ENCODE data around the gene OGG1.
"Not testable (repeated sequence)": the region's sequence is repeated elsewhere in the genome, so short reads cannot be mapped to it uniquely, and the experiment has no call there.

OGG1 gene

GRCh38 chr3:9765865-9766264 lies 16.1 kb downstream of the OGG1 start:
- DNase-seq (ENCODE audit: low read depth in 2 of 2) = no peak

GRCh38 chr3:9767418-9767817 lies 17.7 kb downstream of the OGG1 start:
- no peak for DNase-seq (ENCODE audit: low read depth in 2 of 2)

DNA sequence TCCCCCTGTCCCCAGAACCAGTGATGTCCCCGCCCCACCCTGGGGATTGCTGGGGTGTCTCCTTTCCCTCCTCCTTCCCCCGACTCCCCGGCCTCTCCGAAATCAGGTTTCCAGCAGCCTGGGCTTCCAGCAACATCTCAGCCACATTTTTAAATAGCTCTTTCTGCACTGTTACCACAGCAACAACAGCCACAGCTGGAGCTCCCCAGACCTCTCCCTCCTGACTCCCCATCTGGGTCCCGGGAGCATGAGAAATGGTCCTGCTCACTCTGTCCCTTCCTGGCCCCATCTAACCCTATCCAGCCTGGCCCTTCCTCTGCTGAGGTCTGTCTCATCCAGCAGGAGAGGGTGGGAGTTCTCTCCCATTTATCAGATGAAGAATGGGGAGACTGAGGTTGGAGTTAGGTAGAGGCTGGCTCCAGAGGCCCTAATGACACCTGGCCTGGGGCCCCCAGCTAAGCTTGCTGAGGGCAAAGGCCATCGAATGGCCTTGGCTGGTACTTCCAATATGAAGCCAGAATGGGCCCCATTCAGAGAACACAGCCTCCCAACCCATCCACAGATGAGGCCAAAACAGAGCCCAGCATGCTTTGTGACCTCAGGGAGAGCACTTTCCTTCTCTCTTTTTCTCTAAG lies 18.5 kb downstream of the OGG1 start:
- DNase-seq (ENCODE audit: low read depth in 2 of 2) = no peak

DNA sequence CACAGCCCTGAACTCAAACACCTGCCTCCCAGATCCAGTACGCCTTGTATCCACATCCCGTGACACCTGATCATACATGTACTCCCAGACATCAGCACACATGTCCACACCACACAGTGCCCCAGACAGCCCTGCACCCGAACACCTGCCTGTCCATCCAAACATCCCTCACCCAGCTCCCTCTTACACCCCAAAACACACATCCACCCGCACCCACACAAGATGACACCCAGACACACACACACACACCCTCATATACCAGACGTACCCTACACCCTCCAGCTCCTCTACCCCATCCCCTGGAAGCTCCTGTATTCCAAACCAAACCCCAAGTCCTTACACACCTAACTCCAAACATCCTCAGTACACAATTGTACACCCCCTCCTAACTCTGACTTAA lies 19.3 kb downstream of the OGG1 start:
- no peak for DNase-seq (ENCODE audit: low read depth in 2 of 2)

DNA sequence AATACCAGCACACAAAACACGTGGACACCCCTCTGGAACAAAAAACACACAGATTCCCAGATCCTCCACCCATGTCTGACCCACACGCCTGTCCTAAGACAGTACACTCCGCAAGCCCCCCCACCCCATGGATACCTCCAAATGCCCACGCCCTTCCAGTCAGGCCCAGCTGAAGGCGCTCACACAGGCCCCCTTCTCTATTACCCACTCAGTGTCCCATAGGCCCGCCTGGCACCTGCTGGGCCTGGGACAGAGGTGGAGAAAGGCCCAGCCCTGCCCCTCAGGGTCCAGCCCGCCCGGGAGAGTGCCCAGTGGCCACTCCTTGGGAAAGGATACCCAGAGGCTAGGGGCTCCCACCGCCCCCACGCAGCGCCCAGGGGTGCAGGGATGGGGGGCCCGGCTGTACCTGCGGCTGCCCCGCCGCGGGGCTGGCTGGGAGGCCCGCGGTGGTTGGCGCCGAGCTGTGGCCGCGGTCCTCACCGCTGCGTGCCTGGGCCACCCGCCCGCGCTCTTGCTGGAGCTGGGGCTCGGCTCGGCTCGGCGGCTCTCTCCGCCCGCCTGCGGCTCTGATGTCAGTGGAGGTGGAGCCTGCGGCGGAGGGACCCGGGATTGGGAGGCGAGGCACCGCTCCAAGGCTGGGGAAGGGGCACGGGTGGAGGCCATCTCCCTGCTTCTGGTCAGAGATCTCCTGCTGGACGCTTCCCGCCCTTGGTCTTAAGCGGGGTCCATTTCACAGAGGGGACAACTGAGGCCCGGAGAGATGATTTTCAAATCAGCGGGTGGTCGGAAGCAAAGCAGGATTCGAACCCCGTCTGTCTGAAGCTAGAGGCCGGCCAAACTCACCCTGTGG lies 19.9 kb downstream of the OGG1 start, which contains the start of gene CAMK1:
TSS of gene CAMK1 (minus strand) at position 522 of the 850 bp plus-strand sequence. CDS start 2,198 bp downstream, outside the sequence.
- DNase-seq (ENCODE audit: low read depth in 2 of 2) = peak; percentile 44 to 71

DNA sequence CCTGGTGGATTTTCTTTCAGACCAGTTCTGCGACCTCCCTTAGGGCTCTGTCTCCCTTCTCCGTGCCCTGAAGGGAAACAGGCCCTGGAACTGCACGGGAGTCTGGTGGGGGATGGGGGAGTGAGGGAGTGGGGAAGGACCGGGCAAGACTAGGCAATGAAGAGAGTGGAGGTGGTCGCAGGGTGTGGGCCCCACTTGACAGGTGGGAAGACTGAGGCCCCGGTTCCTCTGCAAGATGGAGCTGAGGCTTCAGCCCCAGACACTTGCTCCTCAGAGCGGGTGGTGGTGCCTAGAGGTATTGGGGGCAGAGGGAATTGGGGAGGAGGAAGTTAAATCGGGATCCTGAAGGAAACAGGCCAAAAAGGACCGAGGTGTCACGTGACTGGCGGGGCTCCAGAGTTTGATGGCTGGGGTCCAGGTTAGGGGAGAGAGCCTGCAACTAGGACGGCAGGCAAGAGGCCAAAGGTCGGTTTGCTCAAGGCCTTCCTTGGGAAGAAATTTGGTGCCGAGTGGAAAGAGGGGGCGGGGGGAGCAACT lies 20.6 kb downstream of the OGG1 start:
- no peak for DNase-seq (ENCODE audit: low read depth in 2 of 2)

DNA sequence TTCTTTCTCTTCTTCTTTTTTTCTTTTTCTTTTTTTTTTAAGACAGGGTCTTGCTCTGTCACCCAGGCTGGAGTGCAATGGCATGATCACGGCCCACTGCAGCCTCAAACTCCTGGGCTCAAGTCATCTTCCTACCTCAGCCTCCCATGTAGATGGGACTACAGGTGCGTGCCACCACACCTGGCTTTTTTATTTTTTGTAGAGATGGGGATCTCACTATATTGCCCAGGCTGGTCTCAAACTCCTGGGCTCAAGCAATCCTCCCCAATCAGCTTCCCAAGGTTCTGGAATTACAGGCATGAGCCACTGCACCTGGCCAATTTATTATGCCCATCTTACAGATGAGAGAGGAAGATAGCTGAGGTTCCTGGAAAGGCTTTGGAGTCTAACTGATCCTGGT lies 21.3 kb downstream of the OGG1 start:
- DNase-seq (ENCODE audit: low read depth in 2 of 2) = not testable (repeated sequence)

- DNase-seq (ENCODE audit: low read depth in 2 of 2) = no peak
These were observed 27.3 kb downstream of the OGG1 start for GRCh38 chr3:9776896-9777693.

DNA sequence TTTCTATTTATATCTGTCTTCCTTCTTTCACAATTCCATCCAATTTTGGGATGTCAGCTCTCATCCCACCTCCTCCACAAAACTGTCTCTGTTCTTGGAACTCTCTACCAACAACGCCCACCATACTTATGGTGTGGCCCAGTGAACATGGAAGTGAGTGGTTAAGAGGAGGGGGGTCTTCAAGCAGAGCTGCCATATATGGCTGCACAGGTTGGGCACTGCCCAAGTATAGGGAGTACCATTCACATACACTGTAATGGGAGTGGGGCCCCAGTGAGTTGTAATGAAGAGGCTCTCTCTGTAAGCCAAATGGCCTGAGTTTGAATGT lies 27.9 kb downstream of the OGG1 start:
- DNase-seq (ENCODE audit: low read depth in 2 of 2) = no peak

- DNase-seq (ENCODE audit: low read depth in 2 of 2) = peak; percentile 57 to 70
These were observed 28.7 kb downstream of the OGG1 start for GRCh38 chr3:9778143-9779074.

GRCh38 chr3:9779075-9779593 lies 29.4 kb downstream of the OGG1 start:
- no peak for DNase-seq (ENCODE audit: low read depth in 2 of 2)

DNA sequence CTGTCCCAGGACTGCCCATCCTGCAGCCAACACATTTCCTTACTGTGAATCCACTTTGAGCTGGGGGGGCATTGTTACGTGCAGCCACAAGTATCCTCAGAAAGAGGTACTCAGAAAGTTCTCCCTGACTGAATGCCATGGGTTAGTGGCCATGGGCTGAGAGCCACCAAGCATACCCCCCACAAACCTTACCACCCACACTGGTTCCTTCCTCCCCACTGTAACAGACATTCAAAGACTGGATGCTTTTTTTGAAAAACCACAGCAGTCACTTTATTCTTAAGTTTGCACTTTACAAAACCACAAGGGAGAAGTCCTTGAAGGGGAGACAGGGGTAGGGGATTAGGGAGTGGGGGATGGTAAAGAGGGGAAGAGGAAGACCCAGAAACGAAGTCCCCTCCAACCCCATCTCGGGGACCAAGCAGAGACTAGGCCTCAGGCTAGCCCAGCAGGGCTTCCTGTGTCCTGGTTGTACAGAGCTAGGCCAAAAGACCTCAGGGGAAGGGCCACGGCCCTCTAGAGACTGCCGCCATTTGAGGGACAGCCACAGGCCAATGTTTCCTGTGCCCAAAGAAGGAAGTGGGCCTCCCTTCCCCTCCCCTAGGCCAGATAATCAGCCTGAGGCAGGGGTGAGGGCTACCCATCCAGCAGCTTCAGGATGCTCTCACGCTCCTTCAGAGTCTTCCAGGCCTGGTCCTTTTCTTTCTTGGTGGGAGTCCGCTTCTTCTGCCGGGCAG lies 30.1 kb downstream of the OGG1 start:
- no peak for DNase-seq (ENCODE audit: low read depth in 2 of 2)

GRCh38 chr3:9780458-9780812 lies 30.7 kb downstream of the OGG1 start:
- DNase-seq (ENCODE audit: low read depth in 2 of 2) = no peak

- no peak for DNase-seq (ENCODE audit: low read depth in 2 of 2)
These were observed 31.2 kb downstream of the OGG1 start for GRCh38 chr3:9780910-9781309.

GRCh38 chr3:9781551-9781950 lies 31.8 kb downstream of the OGG1 start:
- DNase-seq (ENCODE audit: low read depth in 2 of 2) = no peak

GRCh38 chr3:9781978-9782603 lies 32.3 kb downstream of the OGG1 start:
- no peak for DNase-seq (ENCODE audit: low read depth in 2 of 2)

GRCh38 chr3:9782770-9783169 lies 33.0 kb downstream of the OGG1 start:
- DNase-seq (ENCODE audit: low read depth in 2 of 2) = no peak

GRCh38 chr3:9783954-9784353 lies 34.2 kb downstream of the OGG1 start:
- DNase-seq (ENCODE audit: low read depth in 2 of 2) = no peak

DNA sequence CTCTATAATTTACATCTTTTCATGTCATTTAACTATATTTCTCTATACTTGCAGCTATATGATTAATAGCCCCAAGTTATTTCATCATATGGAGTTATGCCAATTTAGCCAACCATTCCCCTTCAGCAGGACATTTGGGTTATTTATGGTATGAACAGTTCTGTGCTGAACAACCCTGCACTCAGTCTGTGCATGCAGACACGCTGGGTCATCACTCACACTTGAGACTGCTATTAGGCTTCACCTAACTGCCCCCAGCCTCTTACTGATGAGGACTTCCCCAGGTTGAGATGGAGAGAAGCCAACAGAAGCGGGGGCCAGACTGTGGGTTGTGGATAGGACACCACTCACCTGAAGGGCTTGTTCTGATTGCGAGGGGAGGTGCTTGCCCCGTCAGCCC lies 35.2 kb downstream of the OGG1 start:
- DNase-seq (ENCODE audit: low read depth in 2 of 2) = no peak

- DNase-seq (ENCODE audit: low read depth in 2 of 2) = no peak
These were observed 35.9 kb downstream of the OGG1 start for GRCh38 chr3:9785602-9786001.

All from stimulated activated CD4-positive, alpha-beta T cell treated with anti-CD3 and anti-CD28 coated beads, Interleukin-15, amount 100 ng/mL, for 48 hours (primary cell).